ENCODE results near the gene CD8B.

The CD8B gene

GRCh38 chr2:86807468-86808275, 54.0 kb downstream of the CD8B start:
- FAIRE-seq (peak; percentile 83), DNase-seq (ENCODE audit: insufficient read length, low spot score) (no peak)
- TF ChIP-seq POU2F2 (IDR thresholded peaks at IDR 0.05; ENCODE audit: low read depth, low read length) (no peak), POLR2AphosphoS5 (IDR thresholded peaks at IDR 0.05; ENCODE audit: low read depth, low read length) (no peak), SPI1 (IDR thresholded peaks at IDR 0.05; ENCODE audit: low read depth, low read length) (no peak), TAF1 (IDR thresholded peaks at IDR 0.05; ENCODE audit: low read depth, low read length) (no peak), PAX5 (IDR thresholded peaks at IDR 0.05; ENCODE audit: insufficient read depth, low read length, severe bottlenecking) (no peak), POLR2A (IDR thresholded peaks at IDR 0.05; ENCODE audit: low read depth, low read length) (no peak)

DNA sequence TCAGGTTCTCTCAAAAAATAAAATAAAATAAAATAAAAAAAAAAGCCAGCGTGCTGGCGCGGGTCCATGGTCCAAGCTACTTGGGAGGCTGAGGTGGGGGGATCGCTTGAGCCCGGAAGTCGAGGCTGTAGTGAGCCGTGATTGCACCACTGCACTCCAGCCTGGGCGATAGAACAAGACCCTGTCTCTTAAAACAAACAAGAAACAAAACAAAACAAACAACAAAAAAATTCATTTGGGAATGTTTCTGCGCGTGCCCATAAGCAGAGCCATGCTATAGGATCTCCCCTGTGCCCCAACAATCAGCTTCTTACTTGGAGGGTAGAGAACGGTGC, 54.6 kb downstream of the CD8B start:
- FAIRE-seq (no peak), DNase-seq (ENCODE audit: insufficient read length, low spot score) (no peak)
- no peak for TF ChIP-seq POU2F2 (IDR thresholded peaks at IDR 0.05; ENCODE audit: low read depth, low read length)
- no peak for TF ChIP-seq POLR2A (IDR thresholded peaks at IDR 0.05; ENCODE audit: low read depth, low read length)
- no peak for TF ChIP-seq TAF1 (IDR thresholded peaks at IDR 0.05; ENCODE audit: low read depth, low read length)
- no peak for TF ChIP-seq SPI1 (IDR thresholded peaks at IDR 0.05; ENCODE audit: low read depth, low read length)
- TF ChIP-seq PAX5 (IDR thresholded peaks at IDR 0.05; ENCODE audit: insufficient read depth, low read length, severe bottlenecking) = no peak

DNA sequence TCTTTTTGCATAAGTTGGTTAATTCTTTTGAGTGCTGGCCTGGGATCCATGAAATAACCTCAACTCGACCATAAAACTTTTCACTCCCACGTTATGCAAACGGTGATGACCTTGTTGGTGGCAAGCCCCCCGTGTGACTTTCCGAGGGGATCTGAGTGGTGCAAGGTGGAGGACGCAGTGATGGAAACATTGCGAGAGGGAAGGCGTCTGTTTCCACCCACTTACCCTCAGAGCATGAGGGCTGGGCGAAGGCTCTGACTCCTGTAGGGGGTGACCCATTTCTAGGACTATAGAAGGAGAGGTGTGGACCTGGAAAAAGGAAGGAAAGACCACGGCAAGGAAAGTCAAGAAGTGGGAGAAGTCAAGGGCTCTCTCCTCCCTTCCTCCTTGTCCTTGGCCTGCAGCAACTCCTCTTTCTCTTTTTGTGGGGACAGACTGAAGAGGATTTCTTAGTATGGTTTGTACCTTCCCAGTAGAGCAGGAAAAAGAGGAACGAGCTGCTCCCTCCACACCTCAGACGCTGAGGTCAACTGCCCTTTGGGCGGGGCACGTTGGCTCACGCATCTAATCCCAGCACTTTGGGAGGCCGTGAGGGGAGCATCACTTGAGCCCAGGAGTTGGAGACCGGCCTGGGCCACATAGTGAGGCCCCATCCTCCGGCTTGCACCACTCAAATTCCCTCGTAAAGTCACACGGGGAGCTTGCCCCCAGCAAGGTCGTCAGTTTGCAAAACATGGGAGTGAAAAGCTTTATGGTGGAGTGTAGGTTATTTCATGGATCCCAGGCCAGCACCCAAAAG, 55.4 kb downstream of the CD8B start:
- TF ChIP-seq PAX5 (IDR thresholded peaks at IDR 0.05; ENCODE audit: insufficient read depth, low read length, severe bottlenecking) = no peak
- no peak for TF ChIP-seq POLR2AphosphoS5 (IDR thresholded peaks at IDR 0.05; ENCODE audit: low read depth, low read length)
- TF ChIP-seq POU2F2 (IDR thresholded peaks at IDR 0.05; ENCODE audit: low read depth, low read length) = no peak
- TF ChIP-seq SPI1 (IDR thresholded peaks at IDR 0.05; ENCODE audit: low read depth, low read length) = no peak
- TF ChIP-seq TAF1 (IDR thresholded peaks at IDR 0.05; ENCODE audit: low read depth, low read length) = no peak
- no peak for TF ChIP-seq POLR2A (IDR thresholded peaks at IDR 0.05; ENCODE audit: low read depth, low read length)
- DNase-seq (ENCODE audit: insufficient read length, low spot score) = no peak
- FAIRE-seq = no peak

DNA sequence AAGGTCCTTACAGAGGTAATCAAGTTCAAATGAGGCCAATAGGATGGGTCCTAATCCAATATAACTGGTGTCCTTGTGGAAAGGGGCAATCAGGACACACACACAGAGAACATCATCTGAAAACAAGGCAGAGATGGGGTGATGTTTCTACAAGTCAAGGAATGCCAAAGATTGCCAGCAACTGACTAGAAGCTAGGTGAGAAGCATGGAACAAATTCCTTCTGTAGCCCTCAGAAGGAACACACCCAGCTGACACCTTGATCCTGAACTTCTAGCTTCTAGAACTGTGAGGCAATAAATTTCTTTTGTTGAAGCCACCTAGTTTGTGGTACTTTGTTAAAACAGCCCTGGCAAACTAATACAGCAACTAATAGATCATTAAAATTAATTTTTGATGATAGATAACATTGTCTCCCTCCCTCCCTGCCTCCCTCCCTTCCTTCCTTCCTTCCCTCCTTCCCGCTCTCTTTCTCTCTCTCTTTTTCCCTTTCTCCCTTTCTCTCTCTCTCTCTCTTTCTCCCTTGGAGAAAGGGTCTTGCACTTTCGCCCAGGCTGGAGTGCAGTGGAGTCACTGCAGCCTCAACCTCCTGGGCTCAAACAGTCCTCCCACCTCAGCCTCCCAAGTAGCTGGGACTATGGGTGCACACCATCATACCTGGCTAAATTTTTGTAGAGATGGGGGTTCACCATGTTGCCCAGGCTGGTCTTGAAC, 60.7 kb downstream of the CD8B start:
- FAIRE-seq (no peak), DNase-seq (ENCODE audit: insufficient read length, low spot score) (no peak)
- no peak for TF ChIP-seq POU2F2 (IDR thresholded peaks at IDR 0.05; ENCODE audit: low read depth, low read length)
- TF ChIP-seq PAX5 (IDR thresholded peaks at IDR 0.05; ENCODE audit: insufficient read depth, low read length, severe bottlenecking) = no peak
- no peak for TF ChIP-seq POLR2AphosphoS5 (IDR thresholded peaks at IDR 0.05; ENCODE audit: low read depth, low read length)
- no peak for TF ChIP-seq POLR2A (IDR thresholded peaks at IDR 0.05; ENCODE audit: low read depth, low read length)
- no peak for TF ChIP-seq SPI1 (IDR thresholded peaks at IDR 0.05; ENCODE audit: low read depth, low read length)
- no peak for TF ChIP-seq TAF1 (IDR thresholded peaks at IDR 0.05; ENCODE audit: low read depth, low read length)

DNA sequence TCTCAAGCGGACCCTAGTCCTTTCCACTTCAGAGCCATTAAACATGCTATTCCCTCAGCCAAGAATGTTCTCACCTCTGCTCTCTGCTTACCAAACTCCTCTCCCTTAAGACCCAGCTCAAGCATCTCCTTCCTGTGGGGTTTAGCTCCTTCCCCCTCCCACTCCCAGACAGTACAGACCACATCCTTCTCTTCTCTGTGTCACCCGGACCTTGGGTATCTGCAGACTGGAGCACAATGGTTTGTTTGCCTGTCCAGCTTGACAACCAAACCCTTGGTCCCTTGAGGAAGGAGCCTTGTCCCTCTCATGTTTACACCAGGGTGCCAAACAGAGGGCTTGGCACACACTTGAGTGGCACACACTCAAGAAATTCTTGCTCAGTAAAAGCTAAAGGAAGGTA, 66.8 kb downstream of the CD8B start:
- TF ChIP-seq POU2F2 (IDR thresholded peaks at IDR 0.05; ENCODE audit: low read depth, low read length) = no peak
- no peak for TF ChIP-seq POLR2A (IDR thresholded peaks at IDR 0.05; ENCODE audit: low read depth, low read length)
- TF ChIP-seq POLR2AphosphoS5 (IDR thresholded peaks at IDR 0.05; ENCODE audit: low read depth, low read length) = no peak
- FAIRE-seq (no peak), DNase-seq (ENCODE audit: insufficient read length, low spot score) (no peak)

DNA sequence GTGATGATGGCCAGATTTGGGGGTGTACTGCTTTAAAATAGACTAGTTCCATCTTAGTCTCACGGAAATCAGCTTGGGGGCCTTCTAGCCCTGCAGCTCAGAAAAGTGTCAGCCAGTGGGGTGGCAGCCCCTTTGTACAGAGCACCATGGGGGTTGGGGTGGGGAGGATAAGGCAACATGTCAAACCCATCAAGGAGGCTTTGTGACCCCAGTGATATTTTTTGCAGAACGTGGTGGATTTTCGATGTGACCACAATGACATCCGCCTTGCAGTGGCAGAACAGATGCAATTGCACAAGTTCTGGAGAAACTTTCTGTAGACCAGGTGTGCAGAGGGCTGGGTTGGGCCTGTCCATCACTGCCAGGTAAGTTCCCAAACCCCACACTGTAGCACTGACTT, 67.9 kb downstream of the CD8B start:
- TF ChIP-seq SPI1 (IDR thresholded peaks at IDR 0.05; ENCODE audit: low read depth, low read length) (no peak), POLR2AphosphoS5 (IDR thresholded peaks at IDR 0.05; ENCODE audit: low read depth, low read length) (no peak), PAX5 (IDR thresholded peaks at IDR 0.05; ENCODE audit: insufficient read depth, low read length, severe bottlenecking) (no peak), POU2F2 (IDR thresholded peaks at IDR 0.05; ENCODE audit: low read depth, low read length) (no peak), POLR2A (IDR thresholded peaks at IDR 0.05; ENCODE audit: low read depth, low read length) (no peak), TAF1 (IDR thresholded peaks at IDR 0.05; ENCODE audit: low read depth, low read length) (no peak)
- FAIRE-seq (no peak), DNase-seq (ENCODE audit: insufficient read length, low spot score) (no peak)

GRCh38 chr2:86791573-86791972, 70.1 kb downstream of the CD8B start:
- no peak for TF ChIP-seq POLR2A (IDR thresholded peaks at IDR 0.05; ENCODE audit: low read depth, low read length)
- FAIRE-seq (no peak), DNase-seq (ENCODE audit: insufficient read length, low spot score) (no peak)

DNA sequence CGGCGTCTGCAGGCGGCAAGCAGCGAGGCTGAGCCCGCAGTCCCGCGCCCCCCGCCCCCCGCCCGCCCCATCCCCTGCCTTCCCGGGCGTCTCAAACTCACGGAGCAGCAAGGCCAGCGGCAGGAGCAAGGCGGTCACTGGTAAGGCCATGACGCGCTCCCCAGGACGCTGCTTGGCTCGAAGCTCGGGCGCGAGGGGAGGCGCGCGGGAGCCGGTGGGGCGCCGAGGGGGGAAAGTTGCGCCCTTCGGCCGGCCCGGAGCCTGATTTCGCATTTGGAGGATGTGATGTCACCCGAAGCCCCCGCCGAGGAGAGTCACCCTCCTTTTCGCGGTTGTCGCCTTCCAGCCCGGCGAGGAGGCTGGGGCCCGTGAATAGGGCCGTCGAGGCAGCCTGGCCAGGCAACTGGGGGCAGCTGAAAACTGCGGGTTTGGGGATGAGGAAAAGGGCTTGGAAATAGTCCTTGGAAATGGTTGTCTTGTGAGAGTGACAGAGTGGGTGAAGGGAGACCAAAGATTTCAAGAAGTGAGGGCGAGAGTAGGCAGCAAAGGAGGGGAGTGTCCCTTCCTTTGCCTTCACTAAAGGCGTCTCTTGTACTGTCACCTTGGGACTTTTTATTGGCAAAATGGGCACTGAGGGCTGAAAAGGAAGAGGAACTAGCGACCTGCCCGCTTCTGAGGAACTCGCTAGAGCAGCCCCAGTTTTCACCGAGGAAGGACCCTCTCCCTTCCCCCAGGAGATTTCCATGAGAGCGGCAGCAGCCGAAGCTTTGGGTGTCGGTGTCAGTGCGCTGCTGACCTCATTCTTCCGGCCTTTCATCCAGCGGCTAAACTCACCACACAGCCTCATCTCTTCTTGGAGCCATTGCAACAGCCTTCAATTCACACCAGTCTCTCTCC, 70.8 kb downstream of the CD8B start, which contains the start of gene CD8A:
TSS of gene CD8A (minus strand) at position 238 of the 897 bp plus-strand sequence. CDS start at position 150, 88 bp downstream.
- DNase-seq (ENCODE audit: insufficient read length, low spot score) = peak; percentile 25
- FAIRE-seq = peak; percentile 75
- TF ChIP-seq TAF1 (IDR thresholded peaks at IDR 0.05; ENCODE audit: low read depth, low read length) (no peak), POLR2A (IDR thresholded peaks at IDR 0.05; ENCODE audit: low read depth, low read length) (no peak), SPI1 (IDR thresholded peaks at IDR 0.05; ENCODE audit: low read depth, low read length) (no peak), PAX5 (IDR thresholded peaks at IDR 0.05; ENCODE audit: insufficient read depth, low read length, severe bottlenecking) (no peak), POU2F2 (IDR thresholded peaks at IDR 0.05; ENCODE audit: low read depth, low read length) (no peak)

All from GM12891 (cell line).